Panc1 (cell line): Measurements from ENCODE around the gene GSK3B. TPM values are rescaled to one million over a fixed set of nuclear protein-coding genes. Genes with fewer than 3 reads are reported as not detected.

ENCODE experiments used
- ATAC-seq: fragments of 200-7000 bp; cut with Tn5 transposase; 2 replicates; pipeline ENCODE4 v1.9.1; 2020; ENCODE audit warnings: mild to moderate bottlenecking, moderate library complexity
- BruUV-seq: library from RNA; stranded (reverse); fragments of 400-500 nt; replicated peaks from 2 replicates; lab custom pipeline; 2021; lab: Mats Ljungman, UMichigan
- CTCF ChIA-PET: fragments of 300-600 bp; sonication (Branson Sonifier 250); formaldehyde crosslinking; loops from one replicate; lab custom pipeline; 2022; ENCODE audit warnings: antibody characterized with exemption; lab: Charles Lee
- POLR2A ChIA-PET: fragments of 300-600 bp; sonication (Branson Sonifier 250); formaldehyde crosslinking; loops from one replicate; lab custom pipeline; 2022; ENCODE audit warnings: antibody characterized with exemption; lab: Charles Lee
- DNase-seq: peaks from one replicate; pipeline ENCODE4 v3.0.0-alpha.2; 2010; ENCODE audit warnings: low read depth, low spot score
- H3K27ac ChIP-seq: 2 replicates; pipeline ENCODE4 v1.5.1; 2011; ENCODE audit warnings: mild to moderate bottlenecking, low read length, inconsistent platforms
- H3K27me3 ChIP-seq: fragments of 200-500 bp; sonication (Bioruptor generic); 2 replicates; pipeline ENCODE4 v1.6.0; 2014; ENCODE audit warnings: low read length, inconsistent platforms; ENCODE audit not compliant: control insufficient read depth, insufficient read depth
- H3K36me3 ChIP-seq: fragments of 200-500 bp; sonication (Bioruptor generic); 2 replicates; pipeline ENCODE4 v1.5.1; 2014; ENCODE audit warnings: inconsistent platforms, mild to moderate bottlenecking, low read length, moderate library complexity; ENCODE audit not compliant: control insufficient read depth, insufficient read depth
- H3K4me1 ChIP-seq: 2 replicates; pipeline ENCODE4 v1.5.1; 2011; ENCODE audit warnings: inconsistent platforms, mild to moderate bottlenecking, low read length, moderate library complexity; ENCODE audit not compliant: control insufficient read depth, insufficient read depth
- H3K4me3 ChIP-seq, 2 experiments: 2 replicates each; pipeline ENCODE4 v1.5.1; 2011 to 2012; ENCODE audit warnings: low read depth in 2 of 2, low read length in 2 of 2, mild to moderate bottlenecking in 2 of 2, inconsistent platforms in 1 of 2, moderate library complexity in 1 of 2
- H3K9me3 ChIP-seq: fragments of 200-500 bp; sonication (Bioruptor generic); 2 replicates; pipeline ENCODE4 v1.5.1; 2014; ENCODE audit warnings: low read depth, mild to moderate bottlenecking, inconsistent platforms, low read length, moderate library complexity; ENCODE audit not compliant: control insufficient read depth, insufficient read depth
- POLR2AphosphoS5 ChIP-seq: IDR thresholded peaks from 2 replicates; pipeline ENCODE4 v1.6.1; 2012; ENCODE audit warnings: mild to moderate bottlenecking, low read depth, low read length, moderate library complexity
- SIN3A ChIP-seq: IDR thresholded peaks from 2 replicates; pipeline ENCODE4 v1.6.1; 2012; ENCODE audit warnings: low read depth, mild to moderate bottlenecking, low read length, moderate library complexity, borderline replicate concordance; ENCODE audit not compliant: insufficient read depth
- TCF7L2 ChIP-seq: IDR thresholded peaks from 2 replicates; pipeline ENCODE4 v1.6.1; 2011; ENCODE audit warnings: mild to moderate bottlenecking, low read depth, low read length, inconsistent platforms
- in situ Hi-C: cut with HindIII; loops from 2 replicates; pipeline ENCODE4 v1.10.0; 2016; ENCODE audit warnings: low sequenced_read_pairs, low pct_unique_long_range_greater_than_20kb
- intact Hi-C: fragments of 100-400 bp; cut with micrococcal nuclease; formaldehyde crosslinking; loops from one replicate; pipeline ENCODE4 v1.10.0; 2022; ENCODE audit not compliant: unreplicated experiment
- total RNA-seq: library from RNA; stranded (reverse); gene quantifications from one replicate; pipeline ENCODE4 v1.2.1, GENCODE V29; 2021; ENCODE audit not compliant: unreplicated experiment
- TF ChIP-seq, protein P1 (sequence below), 2 experiments: IDR thresholded peaks; 2 replicates each; pipeline ENCODE4 v1.6.1; 2011 to 2012; ENCODE audit warnings: low read depth in 2 of 2, control low read depth in 1 of 2, low read length in 1 of 2, mild to moderate bottlenecking in 1 of 2, moderate library complexity in 1 of 2; ENCODE audit not compliant: insufficient read depth in 1 of 2
- TF ChIP-seq, protein P2 (sequence below): fragments of 450-650 bp; IDR thresholded peaks from 2 replicates; pipeline ENCODE4 v1.5.1; 2017; ENCODE audit warnings: mild to moderate bottlenecking

The GSK3B gene
- total RNA-seq, 1 experiment from 2014 or later = 35.3 TPM

GRCh38 chr3:119873646-119874045 is 220.6 kb downstream of the GSK3B start:
- CTCF ChIA-PET = no interaction called here
- ATAC-seq (no peak), DNase-seq (no peak)
- Histone ChIP-seq H3K9me3 (no peaks in the 10 kb centered on the region), H3K27ac (no peak overlapping the region), H3K36me3 (no peaks in the 10 kb centered on the region), H3K4me3 (no peak overlapping the region), H3K4me1 (no peaks in the 10 kb centered on the region), H3K27me3 (no peaks in the 10 kb centered on the region)
- TF ChIP-seq POLR2AphosphoS5 = no peak
- no peak for TF ChIP-seq SIN3A
- TF ChIP-seq, protein P1, sequence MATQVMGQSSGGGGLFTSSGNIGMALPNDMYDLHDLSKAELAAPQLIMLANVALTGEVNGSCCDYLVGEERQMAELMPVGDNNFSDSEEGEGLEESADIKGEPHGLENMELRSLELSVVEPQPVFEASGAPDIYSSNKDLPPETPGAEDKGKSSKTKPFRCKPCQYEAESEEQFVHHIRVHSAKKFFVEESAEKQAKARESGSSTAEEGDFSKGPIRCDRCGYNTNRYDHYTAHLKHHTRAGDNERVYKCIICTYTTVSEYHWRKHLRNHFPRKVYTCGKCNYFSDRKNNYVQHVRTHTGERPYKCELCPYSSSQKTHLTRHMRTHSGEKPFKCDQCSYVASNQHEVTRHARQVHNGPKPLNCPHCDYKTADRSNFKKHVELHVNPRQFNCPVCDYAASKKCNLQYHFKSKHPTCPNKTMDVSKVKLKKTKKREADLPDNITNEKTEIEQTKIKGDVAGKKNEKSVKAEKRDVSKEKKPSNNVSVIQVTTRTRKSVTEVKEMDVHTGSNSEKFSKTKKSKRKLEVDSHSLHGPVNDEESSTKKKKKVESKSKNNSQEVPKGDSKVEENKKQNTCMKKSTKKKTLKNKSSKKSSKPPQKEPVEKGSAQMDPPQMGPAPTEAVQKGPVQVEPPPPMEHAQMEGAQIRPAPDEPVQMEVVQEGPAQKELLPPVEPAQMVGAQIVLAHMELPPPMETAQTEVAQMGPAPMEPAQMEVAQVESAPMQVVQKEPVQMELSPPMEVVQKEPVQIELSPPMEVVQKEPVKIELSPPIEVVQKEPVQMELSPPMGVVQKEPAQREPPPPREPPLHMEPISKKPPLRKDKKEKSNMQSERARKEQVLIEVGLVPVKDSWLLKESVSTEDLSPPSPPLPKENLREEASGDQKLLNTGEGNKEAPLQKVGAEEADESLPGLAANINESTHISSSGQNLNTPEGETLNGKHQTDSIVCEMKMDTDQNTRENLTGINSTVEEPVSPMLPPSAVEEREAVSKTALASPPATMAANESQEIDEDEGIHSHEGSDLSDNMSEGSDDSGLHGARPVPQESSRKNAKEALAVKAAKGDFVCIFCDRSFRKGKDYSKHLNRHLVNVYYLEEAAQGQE (IDR thresholded peaks at IDR 0.05; ENCODE audit: insufficient read depth in 1 of 2, low read depth in 2 of 2, low read length in 1 of 2) = no peak
- no peak for TF ChIP-seq TCF7L2
- TF ChIP-seq, protein P2, sequence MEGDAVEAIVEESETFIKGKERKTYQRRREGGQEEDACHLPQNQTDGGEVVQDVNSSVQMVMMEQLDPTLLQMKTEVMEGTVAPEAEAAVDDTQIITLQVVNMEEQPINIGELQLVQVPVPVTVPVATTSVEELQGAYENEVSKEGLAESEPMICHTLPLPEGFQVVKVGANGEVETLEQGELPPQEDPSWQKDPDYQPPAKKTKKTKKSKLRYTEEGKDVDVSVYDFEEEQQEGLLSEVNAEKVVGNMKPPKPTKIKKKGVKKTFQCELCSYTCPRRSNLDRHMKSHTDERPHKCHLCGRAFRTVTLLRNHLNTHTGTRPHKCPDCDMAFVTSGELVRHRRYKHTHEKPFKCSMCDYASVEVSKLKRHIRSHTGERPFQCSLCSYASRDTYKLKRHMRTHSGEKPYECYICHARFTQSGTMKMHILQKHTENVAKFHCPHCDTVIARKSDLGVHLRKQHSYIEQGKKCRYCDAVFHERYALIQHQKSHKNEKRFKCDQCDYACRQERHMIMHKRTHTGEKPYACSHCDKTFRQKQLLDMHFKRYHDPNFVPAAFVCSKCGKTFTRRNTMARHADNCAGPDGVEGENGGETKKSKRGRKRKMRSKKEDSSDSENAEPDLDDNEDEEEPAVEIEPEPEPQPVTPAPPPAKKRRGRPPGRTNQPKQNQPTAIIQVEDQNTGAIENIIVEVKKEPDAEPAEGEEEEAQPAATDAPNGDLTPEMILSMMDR = no peak
- intact Hi-C loops (no loop called here), in situ Hi-C loops (no loop called here)
- POLR2A ChIA-PET = no interaction called here
- BruUV-seq = no TSS peak

DNA sequence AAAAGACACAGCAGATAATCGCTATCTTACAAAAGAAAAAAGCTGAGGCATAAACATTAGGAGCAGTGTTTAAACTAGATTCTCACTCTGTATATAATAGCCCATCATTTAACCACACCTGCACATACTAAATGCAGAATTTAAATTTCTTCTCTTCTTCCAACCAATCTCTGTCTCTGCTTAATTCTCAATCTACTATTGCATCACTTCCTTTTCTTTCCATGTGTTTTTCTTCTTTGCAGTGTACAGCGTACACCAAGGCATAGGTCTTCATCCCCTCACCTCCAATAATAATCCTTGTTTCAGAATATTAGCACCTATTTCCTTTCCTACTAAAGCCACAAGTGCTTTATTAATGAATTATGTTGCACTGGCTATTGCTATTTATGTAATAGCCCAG is 221.5 kb downstream of the GSK3B start:
- in situ Hi-C loops = no loop called here
- no peak for ATAC-seq
- BruUV-seq = no TSS peak

More for the DNA sequence above, 221.5 kb downstream of the GSK3B start:
- Histone ChIP-seq H3K27me3 (no peaks in the 10 kb centered on the region), H3K36me3 (no peaks in the 10 kb centered on the region), H3K9me3 (no peaks in the 10 kb centered on the region), H3K4me1 (no peaks in the 10 kb centered on the region), H3K27ac (no peak overlapping the region), H3K4me3 (no peak overlapping the region)
- DNase-seq = no peak
- TF ChIP-seq, protein P2 = no peak
- TF ChIP-seq, protein P1 (IDR thresholded peaks at IDR 0.05; ENCODE audit: insufficient read depth in 1 of 2, low read depth in 2 of 2, low read length in 1 of 2) = no peak
- TF ChIP-seq TCF7L2 (no peak), POLR2AphosphoS5 (no peak), SIN3A (no peak)
- POLR2A ChIA-PET = no interaction called here
- intact Hi-C loops = no loop called here
- CTCF ChIA-PET = no interaction called here
